Measurements from ENCODE around the gene LYPD6B. TPM values are rescaled to one million over a fixed set of nuclear protein-coding genes. Genes with fewer than 3 reads are reported as not detected.

Gene LYPD6B
- total RNA-seq, 1 experiment from 2014 or later: 12.1 TPM

- no peak for DNase-seq (ENCODE audit: low read depth)
Observed at GRCh38 chr2:149012545-149012944, 26.0 kb upstream of the LYPD6B start.

- no peak for DNase-seq (ENCODE audit: low read depth)
Observed at GRCh38 chr2:149015501-149015900, 23.0 kb upstream of the LYPD6B start.

GRCh38 chr2:149015926-149016563 is 22.5 kb upstream of the LYPD6B start:
- no peak for DNase-seq (ENCODE audit: low read depth)

- peak; percentile 74 for DNase-seq (ENCODE audit: low read depth)
Observed at GRCh38 chr2:149017116-149017985, 21.1 kb upstream of the LYPD6B start.

GRCh38 chr2:149018981-149019380 is 19.5 kb upstream of the LYPD6B start:
- peak; percentile 68 for DNase-seq (ENCODE audit: low read depth)

- DNase-seq (ENCODE audit: low read depth): no peak
Observed at GRCh38 chr2:149019768-149020167, 18.7 kb upstream of the LYPD6B start.

- DNase-seq (ENCODE audit: low read depth): no peak
Observed at GRCh38 chr2:149020432-149020851, 18.1 kb upstream of the LYPD6B start.

- no peak for DNase-seq (ENCODE audit: low read depth)
Observed at GRCh38 chr2:149021271-149021719, 17.2 kb upstream of the LYPD6B start.

GRCh38 chr2:149021761-149022160 is 16.7 kb upstream of the LYPD6B start:
- DNase-seq (ENCODE audit: low read depth): no peak

GRCh38 chr2:149023091-149023490 is 15.4 kb upstream of the LYPD6B start:
- DNase-seq (ENCODE audit: low read depth): no peak

- DNase-seq (ENCODE audit: low read depth): no peak
Observed at GRCh38 chr2:149027590-149028250, 10.8 kb upstream of the LYPD6B start.

GRCh38 chr2:149028377-149028776 is 10.1 kb upstream of the LYPD6B start:
- DNase-seq (ENCODE audit: low read depth): no peak

GRCh38 chr2:149028891-149029290 is 9.6 kb upstream of the LYPD6B start:
- no peak for DNase-seq (ENCODE audit: low read depth)

- DNase-seq (ENCODE audit: low read depth): no peak
Observed at GRCh38 chr2:149029307-149029965, 9.1 kb upstream of the LYPD6B start.

GRCh38 chr2:149031396-149031795 is 7.1 kb upstream of the LYPD6B start:
- DNase-seq (ENCODE audit: low read depth): no peak

GRCh38 chr2:149033716-149034115 is 4.8 kb upstream of the LYPD6B start:
- DNase-seq (ENCODE audit: low read depth): no peak

- DNase-seq (ENCODE audit: low read depth): no peak
Observed at GRCh38 chr2:149034406-149034805, 4.1 kb upstream of the LYPD6B start.

GRCh38 chr2:149036507-149037293 is 1.8 kb upstream of the LYPD6B start:
- no peak for DNase-seq (ENCODE audit: low read depth)

GRCh38 chr2:149037851-149038250 is 648 bp upstream of the LYPD6B start:
- no peak for DNase-seq (ENCODE audit: low read depth)

GRCh38 chr2:149039213-149039724 is 770 bp downstream of the LYPD6B start:
- no peak for DNase-seq (ENCODE audit: low read depth)

- DNase-seq (ENCODE audit: low read depth): no peak
Observed at GRCh38 chr2:149040451-149040850, 2.0 kb downstream of the LYPD6B start.

Measured in LHCN-M2 (cell line).